G401 (cell line): ENCODE results near the gene CCL7. TPM values are rescaled to one million over a fixed set of nuclear protein-coding genes. Genes with fewer than 3 reads are reported as not detected.

Experiments used
- DNase-seq: peaks from one replicate; pipeline ENCODE4 v3.0.0-alpha.2; 2015; ENCODE audit warnings: low spot score
- in situ Hi-C: cut with HindIII; loops from 2 replicates; pipeline ENCODE4 v1.10.0; 2016; ENCODE audit warnings: low sequenced_read_pairs, mixed read lengths
- total RNA-seq: library from RNA; depleted of rRNA; stranded (reverse); fragments of >200 nt; shearing (Covaris generic); gene quantifications from 2 replicates; pipeline ENCODE4 v1.2.3, GENCODE V29; 2014

CCL7 gene
- total RNA-seq, 1 experiment from 2014 or later = not detected

DNA sequence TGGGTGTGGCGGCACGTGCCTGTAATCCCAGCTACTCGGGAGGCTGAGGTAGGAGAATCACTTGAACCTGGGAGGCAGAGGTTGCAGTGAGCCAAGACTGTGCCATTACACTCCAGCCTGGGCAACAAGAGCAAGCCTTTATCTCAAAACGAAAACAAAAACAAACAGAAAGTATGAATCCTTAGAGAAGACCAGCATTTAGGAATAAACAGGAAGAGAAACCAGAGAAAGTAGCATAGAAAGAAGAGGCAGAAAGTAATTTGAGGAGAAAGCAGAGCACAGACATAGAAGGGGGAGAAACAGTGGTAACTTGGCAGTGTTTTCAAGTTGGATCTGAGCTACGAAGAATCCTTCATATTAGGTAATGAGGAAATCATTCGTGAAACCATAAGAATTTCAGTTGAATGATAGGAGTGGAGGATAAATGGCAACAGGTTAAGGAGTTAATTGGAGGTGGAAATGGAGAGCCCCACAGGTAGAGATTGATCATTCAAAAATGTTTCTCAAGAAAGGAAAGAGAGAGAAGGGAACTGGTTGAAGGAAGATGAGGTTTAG, 24.6 kb upstream of the CCL7 start:
- in situ Hi-C loops = no loop called here
- DNase-seq = no peak

DNA sequence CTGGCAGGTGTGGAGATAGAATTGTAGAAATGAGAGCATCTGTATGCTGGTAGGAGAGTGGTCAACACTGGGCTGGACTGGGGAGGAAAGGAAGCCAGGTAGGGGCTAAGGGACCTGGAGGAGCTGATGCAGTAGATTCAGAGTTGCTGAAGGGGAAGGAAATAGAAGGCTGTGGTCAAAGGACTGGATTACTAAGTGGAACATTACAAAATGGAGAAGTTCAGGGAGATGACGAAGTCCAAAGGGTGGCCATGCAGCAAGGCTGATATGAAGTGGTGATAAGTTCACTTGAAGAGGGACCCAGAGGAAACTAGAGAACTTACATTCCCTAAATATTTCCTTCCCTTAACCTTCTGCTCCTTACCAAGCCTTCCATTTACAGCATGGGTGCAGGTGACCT, 23.6 kb upstream of the CCL7 start:
- in situ Hi-C loops = no loop called here
- no peak for DNase-seq

DNA sequence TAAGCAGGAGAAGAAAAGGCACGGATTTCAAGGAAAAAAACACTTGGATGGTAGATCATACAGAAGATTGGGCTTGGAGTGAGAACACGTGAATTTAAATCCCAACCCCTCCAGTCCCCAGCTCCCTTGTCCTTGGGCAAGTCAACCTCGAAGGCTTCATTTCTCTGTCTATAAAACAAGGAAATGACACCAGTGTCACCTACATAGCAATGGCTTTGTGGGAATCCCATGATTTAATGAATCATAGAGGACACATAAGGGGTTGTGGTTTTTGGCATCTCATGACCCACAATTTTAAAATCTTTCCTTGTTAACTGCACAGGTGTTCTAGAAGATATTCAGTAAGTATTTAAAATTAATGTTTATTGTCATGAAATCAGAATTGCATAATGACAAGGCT, 23.1 kb upstream of the CCL7 start:
- DNase-seq = no peak
- in situ Hi-C loops = no loop called here

DNA sequence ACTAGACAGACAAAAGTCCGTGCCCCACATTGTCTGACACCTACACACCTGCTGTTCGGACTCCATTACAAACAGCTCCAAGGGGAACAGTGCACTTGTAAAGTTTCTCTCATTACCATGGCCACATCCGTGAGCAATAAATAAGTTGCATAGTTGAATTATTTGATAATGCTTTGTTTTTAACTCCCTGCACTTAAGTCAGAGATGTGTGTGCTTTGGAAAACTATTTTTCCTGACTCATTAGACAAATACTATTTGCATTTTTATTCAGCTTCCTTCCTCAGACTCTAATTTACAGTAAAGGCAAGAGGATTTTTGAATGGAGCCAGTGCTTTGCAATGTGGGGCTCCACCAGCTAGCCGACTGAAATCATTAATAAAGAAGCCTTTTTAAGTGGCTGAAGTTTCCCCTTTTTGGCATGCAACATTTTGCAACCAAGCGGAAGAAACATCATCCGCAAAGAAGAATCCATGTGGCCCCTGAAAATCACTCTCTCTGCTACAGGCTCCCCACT, 21.5 kb upstream of the CCL7 start:
- in situ Hi-C loops = no loop called here
- DNase-seq = no peak

DNA sequence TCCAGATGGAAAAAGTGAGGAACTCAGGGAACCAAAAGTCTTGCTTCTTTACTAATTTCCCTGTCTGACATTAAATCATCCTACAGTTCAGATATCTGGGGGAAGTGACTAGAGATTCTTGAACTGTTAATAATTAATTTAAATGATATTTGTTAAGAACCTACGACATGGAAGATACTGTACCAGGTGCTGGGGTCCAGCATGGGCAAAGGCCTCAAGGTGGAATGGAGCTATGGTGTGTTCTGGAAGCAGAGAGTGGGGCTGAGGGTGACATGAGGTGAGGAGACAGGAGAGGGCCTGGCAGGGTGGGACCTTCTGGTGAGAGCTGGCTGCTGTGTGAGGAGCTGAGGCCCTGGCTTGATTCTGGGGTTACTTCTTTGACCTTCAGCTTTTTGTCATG, 21.0 kb upstream of the CCL7 start:
- in situ Hi-C loops = no loop called here
- no peak for DNase-seq

DNA sequence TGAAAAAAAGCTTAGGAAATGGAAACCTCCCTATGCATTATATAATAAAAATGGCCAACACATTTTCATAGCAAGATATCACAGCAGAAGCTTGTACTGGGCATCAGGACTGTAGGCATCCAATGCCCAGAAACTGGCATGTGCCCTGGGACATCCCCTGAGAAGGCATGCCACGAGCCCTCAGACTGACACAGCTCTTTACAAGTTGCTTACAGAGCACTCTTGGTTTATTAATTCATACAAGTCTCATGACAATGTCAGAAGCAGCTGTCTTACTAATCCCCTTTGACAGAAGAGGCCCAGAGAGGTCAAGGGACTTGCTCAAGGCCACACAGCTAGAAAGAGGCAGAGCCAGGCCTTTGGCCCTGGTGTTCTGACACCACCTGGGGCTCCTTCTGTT, 20.5 kb upstream of the CCL7 start:
- DNase-seq = no peak
- in situ Hi-C loops = no loop called here

DNA sequence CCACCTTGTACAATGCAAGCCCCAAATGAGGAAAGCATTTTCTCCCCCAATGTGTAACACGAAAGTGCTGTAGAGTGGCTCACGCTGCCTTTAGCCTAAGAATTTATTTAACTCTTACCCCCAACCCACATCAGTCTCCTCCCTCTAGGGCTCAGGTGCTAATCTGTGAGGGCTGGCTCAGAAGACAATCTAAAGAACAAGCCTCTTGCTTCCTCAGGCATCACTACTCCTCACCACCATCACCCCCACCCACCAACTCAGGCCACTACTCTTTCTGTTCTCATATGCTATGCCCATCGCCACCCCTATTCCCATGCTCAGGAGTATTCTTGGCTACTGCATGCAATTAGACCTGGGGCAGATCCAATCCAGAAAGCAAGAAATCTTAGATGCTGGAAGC, 18.8 kb upstream of the CCL7 start:
- DNase-seq = no peak
- in situ Hi-C loops = no loop called here

DNA sequence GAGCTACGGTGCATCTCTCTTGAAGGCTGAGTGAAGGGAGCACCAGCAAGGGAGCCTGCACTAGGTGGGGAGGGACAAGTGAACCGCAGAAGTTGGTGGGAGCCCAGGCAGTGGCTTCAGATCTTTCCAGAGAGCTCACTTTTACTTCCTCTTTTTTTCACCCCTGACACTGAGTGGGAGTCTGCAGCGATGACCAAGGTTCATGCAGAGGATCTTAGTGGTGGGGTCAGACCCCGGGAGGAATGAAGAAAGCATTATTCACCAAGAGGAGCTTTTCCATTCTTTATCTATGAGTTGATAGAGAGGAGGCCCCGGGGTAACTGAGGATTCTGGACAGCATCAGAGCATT, 18.0 kb upstream of the CCL7 start:
- DNase-seq = no peak
- in situ Hi-C loops = no loop called here

DNA sequence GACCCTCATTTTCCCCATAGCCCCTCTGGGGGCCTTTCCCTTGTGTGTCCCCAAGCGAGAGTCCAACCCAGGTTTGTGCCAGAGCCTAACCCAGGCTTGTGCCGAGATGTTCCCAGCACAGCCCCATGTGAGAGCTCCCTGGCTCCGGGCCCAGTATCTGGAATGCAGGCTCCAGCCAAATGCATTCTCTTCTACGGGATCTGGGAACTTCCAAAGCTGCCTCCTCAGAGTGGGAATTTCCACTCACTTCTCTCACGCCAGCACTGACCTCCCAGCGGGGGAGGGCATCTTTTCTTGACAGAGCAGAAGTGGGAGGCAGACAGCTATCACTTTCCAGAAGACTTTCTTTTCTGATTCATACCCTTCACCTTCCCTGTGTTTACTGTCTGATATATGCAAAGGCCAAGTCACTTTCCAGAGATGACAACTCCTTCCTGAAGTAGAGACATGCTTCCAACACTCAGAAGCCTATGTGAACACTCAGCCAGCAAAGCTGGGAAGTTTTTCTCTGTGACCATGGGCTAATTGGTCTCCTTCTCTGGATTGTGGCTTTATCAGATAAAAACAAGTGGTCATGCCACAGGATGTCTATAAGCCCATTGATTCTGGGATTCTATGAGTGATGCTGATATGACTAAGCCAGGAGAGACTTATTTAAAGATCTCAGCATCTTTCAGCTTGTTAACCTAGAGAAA, 17.4 kb upstream of the CCL7 start:
- in situ Hi-C loops = no loop called here
- DNase-seq = peak; percentile 65

DNA sequence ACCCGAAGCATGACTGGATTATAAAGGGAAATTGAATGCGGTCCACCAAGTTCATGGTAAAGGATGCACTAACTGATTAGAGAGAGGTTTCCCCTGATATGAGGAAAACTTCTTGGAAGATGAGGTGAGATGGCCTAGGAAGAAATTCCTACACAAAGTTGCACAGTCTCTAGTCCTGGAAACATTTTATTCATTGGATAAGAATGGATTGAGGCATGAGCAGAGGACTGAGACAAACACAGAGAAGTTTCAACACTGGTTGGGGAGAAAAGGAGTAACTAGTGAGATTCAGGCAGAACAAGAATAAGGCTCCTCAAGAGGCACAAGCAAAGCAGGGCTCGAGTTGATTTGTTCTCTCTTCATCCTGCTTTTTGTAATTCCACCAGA, 16.9 kb upstream of the CCL7 start:
- DNase-seq = no peak
- in situ Hi-C loops = no loop called here

DNA sequence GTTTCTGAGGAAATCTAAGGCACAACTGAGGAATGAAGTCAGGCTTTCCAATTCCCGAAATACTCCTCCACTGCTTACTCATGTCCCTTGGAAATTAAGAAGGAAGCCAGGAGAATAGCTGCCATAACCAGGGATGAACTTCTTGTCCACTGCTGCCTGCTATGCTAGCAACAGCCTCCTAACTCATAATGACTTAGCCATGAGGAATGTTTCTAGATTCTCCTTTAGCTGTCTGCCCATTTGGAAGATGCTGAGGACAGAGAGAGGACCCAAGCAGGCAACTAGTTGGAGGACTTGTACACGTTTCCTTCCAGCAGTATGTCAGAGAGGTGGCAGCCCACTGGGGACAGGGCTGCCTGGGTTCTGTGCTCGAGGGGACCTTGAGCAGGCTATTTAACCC, 15.9 kb upstream of the CCL7 start:
- no peak for DNase-seq
- in situ Hi-C loops = no loop called here

DNA sequence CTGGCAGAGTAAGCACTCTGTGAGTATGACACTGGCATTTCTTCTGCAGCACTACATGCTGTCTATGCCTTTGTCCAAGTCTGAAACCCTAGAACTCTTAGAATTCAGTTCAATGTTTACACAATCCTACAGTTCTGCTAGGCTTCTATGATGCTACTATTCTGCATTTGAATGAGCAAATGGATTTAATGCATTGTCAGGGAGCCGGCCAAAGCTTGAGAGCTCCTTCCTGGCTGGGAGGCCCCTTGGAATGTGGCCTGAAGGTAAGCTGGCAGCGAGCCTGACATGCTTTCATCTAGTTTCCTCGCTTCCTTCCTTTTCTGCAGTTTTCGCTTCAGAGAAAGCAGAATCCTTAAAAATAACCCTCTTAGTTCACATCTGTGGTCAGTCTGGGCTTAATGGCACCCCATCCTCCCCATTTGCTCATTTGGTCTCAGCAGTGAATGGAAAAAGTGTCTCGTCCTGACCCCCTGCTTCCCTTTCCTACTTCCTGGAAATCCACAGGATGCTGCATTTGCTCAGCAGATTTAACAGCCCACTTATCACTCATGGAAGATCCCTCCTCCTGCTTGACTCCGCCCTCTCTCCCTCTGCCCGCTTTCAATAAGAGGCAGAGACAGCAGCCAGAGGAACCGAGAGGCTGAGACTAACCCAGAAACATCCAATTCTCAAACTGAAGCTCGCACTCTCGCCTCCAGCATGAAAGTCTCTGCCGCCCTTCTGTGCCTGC, 15.2 kb upstream of the CCL7 start, which contains the start of gene CCL2:
Gene CCL2 (plus strand): TSS at position 635 of the 730 bp plus-strand sequence. CDS start 65 bp downstream, at position 700.
- DNase-seq = peak; percentile 76
- in situ Hi-C loops = no loop called here

DNA sequence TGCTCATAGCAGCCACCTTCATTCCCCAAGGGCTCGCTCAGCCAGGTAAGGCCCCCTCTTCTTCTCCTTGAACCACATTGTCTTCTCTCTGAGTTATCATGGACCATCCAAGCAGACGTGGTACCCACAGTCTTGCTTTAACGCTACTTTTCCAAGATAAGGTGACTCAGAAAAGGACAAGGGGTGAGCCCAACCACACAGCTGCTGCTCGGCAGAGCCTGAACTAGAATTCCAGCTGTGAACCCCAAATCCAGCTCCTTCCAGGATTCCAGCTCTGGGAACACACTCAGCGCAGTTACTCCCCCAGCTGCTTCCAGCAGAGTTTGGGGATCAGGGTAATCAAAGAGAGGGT, 14.7 kb upstream of the CCL7 start:
- no peak for DNase-seq
- in situ Hi-C loops = no loop called here

DNA sequence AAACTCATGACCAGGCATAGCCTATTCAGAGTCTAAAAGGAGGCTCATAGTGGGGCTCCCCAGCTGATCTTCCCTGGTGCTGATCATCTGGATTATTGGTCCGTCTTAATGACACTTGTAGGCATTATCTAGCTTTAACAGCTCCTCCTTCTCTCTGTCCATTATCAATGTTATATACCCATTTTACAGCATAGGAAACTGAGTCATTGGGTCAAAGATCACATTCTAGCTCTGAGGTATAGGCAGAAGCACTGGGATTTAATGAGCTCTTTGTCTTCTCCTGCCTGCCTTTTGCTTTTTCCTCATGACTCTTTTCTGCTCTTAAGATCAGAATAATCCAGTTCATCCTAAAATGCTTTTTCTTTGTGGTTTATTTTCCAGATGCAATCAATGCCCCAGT, 14.2 kb upstream of the CCL7 start:
- DNase-seq = no peak
- in situ Hi-C loops = no loop called here

DNA sequence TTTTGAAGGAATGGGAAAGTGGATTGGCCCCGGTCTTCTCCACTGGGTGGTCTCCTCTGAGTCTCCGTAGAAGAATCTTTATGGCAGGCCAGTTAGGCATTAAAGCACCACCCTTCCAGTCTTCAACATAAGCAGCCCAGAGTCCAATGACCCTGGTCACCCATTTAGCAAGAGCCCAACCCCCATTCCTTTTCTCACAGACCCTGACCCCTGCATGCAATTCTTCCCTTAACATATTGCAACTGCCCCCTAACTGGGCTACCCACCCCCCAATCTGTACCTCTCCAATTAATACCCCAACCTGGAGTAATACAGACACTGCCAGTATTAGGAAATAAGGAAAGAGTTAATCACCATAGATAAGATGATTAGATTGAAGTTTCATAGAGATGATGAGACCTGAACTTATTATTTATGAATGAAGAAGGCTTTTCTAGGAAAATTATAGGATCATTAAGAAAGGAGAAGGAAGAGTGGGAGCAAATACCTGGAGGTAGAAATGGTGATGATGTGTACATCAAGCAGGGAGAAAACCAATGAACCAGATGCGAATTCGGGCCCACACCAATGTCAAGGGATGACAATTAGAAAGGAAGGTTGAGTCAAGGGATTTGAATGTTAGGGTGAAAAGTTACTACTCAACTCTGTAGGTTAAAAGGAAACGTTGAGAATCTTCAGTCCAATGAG, 12.6 kb upstream of the CCL7 start:
- in situ Hi-C loops = no loop called here
- DNase-seq = no peak

DNA sequence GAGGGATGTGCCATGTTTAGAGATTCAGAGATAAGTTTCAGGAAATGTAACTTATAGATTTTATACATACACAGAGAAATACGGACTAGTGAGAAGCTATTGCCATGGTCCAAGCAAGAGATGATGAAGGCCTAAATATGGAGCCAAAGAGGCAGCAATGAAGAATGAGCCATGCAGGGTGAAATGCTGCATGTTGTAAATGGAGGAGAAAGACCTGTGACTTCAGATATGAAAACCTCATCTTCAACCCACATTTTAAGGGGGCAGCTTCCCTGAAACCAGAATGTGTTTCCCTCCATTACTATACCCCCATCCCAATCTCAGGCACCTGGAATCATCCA, 12.1 kb upstream of the CCL7 start:
- DNase-seq = no peak
- in situ Hi-C loops = no loop called here

DNA sequence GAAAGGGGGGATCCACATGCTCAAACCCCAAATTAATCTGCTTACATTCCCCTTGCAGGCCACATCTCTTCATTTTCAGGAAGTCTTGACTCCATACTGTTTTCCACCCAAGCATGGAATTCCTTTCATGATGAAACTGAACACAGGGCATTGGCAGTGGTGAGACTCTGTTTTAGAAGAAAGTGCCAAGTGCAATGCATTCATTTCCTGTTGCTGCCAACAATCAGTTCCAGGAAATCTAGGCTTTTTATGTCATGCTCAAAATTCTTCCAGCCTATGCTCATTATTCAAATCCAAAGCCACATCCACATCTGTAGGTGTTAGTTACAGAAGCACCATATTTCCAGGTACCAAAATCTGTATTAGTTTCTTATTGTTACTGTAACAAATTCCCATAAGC, 10.9 kb upstream of the CCL7 start:
- DNase-seq = no peak
- in situ Hi-C loops = no loop called here

DNA sequence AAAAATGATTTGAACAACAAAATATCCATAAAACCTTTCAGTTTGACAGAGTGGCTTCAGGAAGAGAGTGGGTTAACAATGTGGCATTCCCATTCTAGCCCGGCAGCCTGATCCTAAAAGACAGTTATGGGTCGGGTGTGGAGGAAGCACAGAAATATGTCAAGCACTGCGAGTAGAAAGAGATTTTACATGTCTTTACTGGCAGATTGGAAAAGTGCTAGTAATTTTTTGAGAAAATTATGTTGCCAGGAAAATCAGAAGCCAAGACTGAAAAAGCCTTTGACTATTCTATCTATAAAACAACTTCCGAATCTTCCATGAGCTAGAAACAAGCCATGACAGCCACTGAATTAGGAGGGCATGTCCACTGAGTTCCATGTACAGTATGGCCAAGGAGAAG, 9.2 kb upstream of the CCL7 start:
- no peak for DNase-seq
- in situ Hi-C loops = no loop called here

DNA sequence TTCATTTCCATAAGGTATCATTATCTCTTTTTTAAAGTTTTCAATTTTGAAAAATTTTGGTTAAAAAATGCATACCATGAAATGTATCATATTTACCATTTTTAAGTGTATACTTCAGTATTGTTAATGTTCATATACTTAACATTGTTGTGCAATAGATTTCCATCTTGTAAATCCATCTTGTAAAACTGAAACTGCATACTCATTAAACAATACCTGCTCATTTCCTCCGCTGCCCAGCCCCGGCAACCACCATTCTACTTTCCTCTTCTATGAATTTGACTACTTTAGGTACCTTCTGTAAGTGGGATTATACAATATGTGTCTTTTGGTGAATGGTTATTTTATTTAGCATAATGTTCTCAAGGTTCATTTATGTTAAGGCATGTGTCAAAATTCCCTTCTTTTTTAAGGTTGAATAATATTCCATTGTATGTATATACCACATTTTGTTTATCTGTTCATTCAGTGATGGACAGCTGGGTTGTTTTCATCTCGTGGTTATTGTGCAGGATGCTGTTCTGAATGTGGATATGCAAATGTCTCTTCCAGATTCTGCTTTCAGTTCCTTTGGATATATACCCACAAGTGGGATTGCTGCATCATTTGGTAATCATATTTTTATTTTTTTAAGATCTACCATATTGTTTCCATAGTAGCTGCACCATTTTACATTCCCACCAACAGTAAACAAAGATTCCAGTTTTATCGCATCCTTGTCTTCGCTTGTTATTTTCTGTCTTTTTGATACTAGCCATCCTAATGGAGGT, 8.3 kb upstream of the CCL7 start:
- no peak for DNase-seq
- in situ Hi-C loops = no loop called here

DNA sequence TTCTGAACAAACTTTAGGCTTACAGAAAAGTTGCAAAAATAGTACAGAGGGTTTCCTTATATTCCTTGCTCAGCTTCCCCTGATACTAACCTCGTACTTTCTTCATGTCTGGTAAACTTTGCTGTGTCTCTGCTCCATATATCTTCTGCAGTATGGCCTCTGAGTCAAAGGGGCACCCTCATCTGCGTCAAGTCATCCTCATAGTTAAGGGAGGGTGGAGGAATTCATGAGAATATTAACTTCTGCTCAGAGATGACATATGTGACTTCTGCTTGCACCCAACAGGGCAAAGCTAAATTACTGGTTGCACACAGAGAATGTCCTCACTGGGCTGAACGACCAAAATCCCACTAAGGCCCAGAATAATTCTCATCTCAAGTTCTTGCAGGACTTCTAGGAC, 4.3 kb upstream of the CCL7 start:
- no peak for DNase-seq
- in situ Hi-C loops = no loop called here
